ENCODE measurements around the gene TBKBP1.

GRCh38 chr17:47650525-47651522 is 43.1 kb upstream of the TBKBP1 start:
- no peak for TF ChIP-seq CTCF (IDR thresholded peaks at IDR 0.05; ENCODE audit: low read depth, low read length)
- peak; percentile 9 for TF ChIP-seq POLR2A (IDR thresholded peaks at IDR 0.05; ENCODE audit: extremely low read depth, insufficient read length)

Data from NB4 (cell line).